ENCODE measurements around the gene CTXN2. TPM values are rescaled to one million over a fixed set of nuclear protein-coding genes. Genes with fewer than 3 reads are reported as not detected.

CTXN2 gene
- total and polyA plus RNA-seq, 10 of the 15 experiments (the other 5 are each of a cell fraction or from before 2014, with no cell fraction given), result 0.01 to 0.09 TPM; not detected in 8

- RAD21 ChIA-PET (ENCODE audit: unreplicated experiment), result no interaction called here
- no peak for DNase-seq (ENCODE audit: low read depth, low spot score)
- BruUV-seq (replicated peaks), result no TSS peak
- no peaks in the 10 kb centered on the region for H3K9me3 ChIP-seq (replicated peaks; ENCODE audit: control insufficient read depth, insufficient read depth, low read length)
- SMC1A ChIA-PET (ENCODE audit: uncharacterized antibody, unreplicated experiment), result no interaction called here
- H3K27ac ChIP-seq (ENCODE audit: control insufficient read depth, insufficient read depth), result no peak overlapping the region
- TF ChIP-seq POLR2AphosphoS5 (IDR thresholded peaks at IDR 0.05; ENCODE audit: low read length), result no peak
- TF ChIP-seq IRF5 (IDR thresholded peaks at IDR 0.05; ENCODE audit: borderline replicate concordance), result no peak
- no peak for TF ChIP-seq MTA2 (IDR thresholded peaks at IDR 0.05; ENCODE audit: low read depth)
- TF ChIP-seq SMC3 (IDR thresholded peaks at IDR 0.05; ENCODE audit: borderline replicate concordance, low read length), result no peak
- no peaks in the 10 kb centered on the region; a peak in 2 of 4 replicates for H3K27me3 ChIP-seq (replicated peaks in 1 of 2; ENCODE audit: control insufficient read depth in 2 of 2, insufficient read depth in 2 of 2, low read length in 1 of 2)
- no peak overlapping the region for H3K4me2 ChIP-seq (ENCODE audit: control insufficient read depth, insufficient read depth)
- intact Hi-C loops (cut with micrococcal nuclease; ENCODE audit: unreplicated experiment), result no loop called here
- H3K79me2 ChIP-seq (ENCODE audit: control insufficient read depth, insufficient read depth, low read length), result no peaks in the 10 kb centered on the region
- WGBS (ENCODE audit: insufficient coverage, insufficient replicate concordance, low lambda C conversion rate, missing lambda C conversion rate), result 0% methylated on average over 1 of the region's 1 CpG
- H3K4me1 ChIP-seq (ENCODE audit: control insufficient read depth, insufficient read depth, low read length), result no peaks in the 10 kb centered on the region
- no peak for FAIRE-seq
- H2AFZ ChIP-seq (ENCODE audit: control insufficient read depth, low read depth, low read length), result no peak overlapping the region
- no peak overlapping the region for H3K9ac ChIP-seq (ENCODE audit: control insufficient read depth, insufficient read depth, low read length)
- in situ Hi-C loops (cut with MboI), result no loop called here
- no peak for ATAC-seq
- CTCF ChIA-PET, result no interaction called here
- POLR2A ChIA-PET, result no interaction called here
- no peak overlapping the region for H3K4me3 ChIP-seq
- H3K36me3 ChIP-seq (ENCODE audit: control insufficient read depth in 2 of 2, insufficient read depth in 2 of 2, low read length in 1 of 2), result no peaks in the 10 kb centered on the region
- H4K20me1 ChIP-seq (ENCODE audit: control insufficient read depth, insufficient read depth), result no peaks in the 10 kb centered on the region
Measured at GRCh38 chr15:48222627-48223026, 31.2 kb downstream of the CTXN2 start.

- Histone ChIP-seq H3K27ac (ENCODE audit: control insufficient read depth, insufficient read depth) (no peak overlapping the region), H3K4me3 (no peak overlapping the region), H3K9me3 (replicated peaks; ENCODE audit: control insufficient read depth, insufficient read depth, low read length) (no peaks in the 10 kb centered on the region), H3K79me2 (ENCODE audit: control insufficient read depth, insufficient read depth, low read length) (no peaks in the 10 kb centered on the region), H3K4me1 (ENCODE audit: control insufficient read depth, insufficient read depth, low read length) (no peaks in the 10 kb centered on the region), H3K4me2 (ENCODE audit: control insufficient read depth, insufficient read depth) (no peak overlapping the region), H3K9ac (ENCODE audit: control insufficient read depth, insufficient read depth, low read length) (no peak overlapping the region), H3K27me3 (replicated peaks in 1 of 2; ENCODE audit: control insufficient read depth in 2 of 2, insufficient read depth in 2 of 2, low read length in 1 of 2) (no peaks in the 10 kb centered on the region; a peak in 1 of 4 replicates), H4K20me1 (ENCODE audit: control insufficient read depth, insufficient read depth) (no peaks in the 10 kb centered on the region), H2AFZ (ENCODE audit: control insufficient read depth, low read depth, low read length) (no peak overlapping the region), H3K36me3 (ENCODE audit: control insufficient read depth in 2 of 2, insufficient read depth in 2 of 2, low read length in 1 of 2) (no peaks in the 10 kb centered on the region)
- CTCF ChIA-PET, result no interaction called here
- in situ Hi-C loops (cut with MboI), result no loop called here
- BruUV-seq (replicated peaks), result no TSS peak
- FAIRE-seq, result no peak
- intact Hi-C loops (cut with micrococcal nuclease; ENCODE audit: unreplicated experiment), result no loop called here
- WGBS (ENCODE audit: insufficient coverage, insufficient replicate concordance, low lambda C conversion rate, missing lambda C conversion rate), result 10% methylated on average over 3 of the region's 3 CpGs
- no peak for DNase-seq (ENCODE audit: low read depth, low spot score)
- POLR2A ChIA-PET, result no interaction called here
- ATAC-seq, result no peak
- SMC1A ChIA-PET (ENCODE audit: uncharacterized antibody, unreplicated experiment), result no interaction called here
- RAD21 ChIA-PET (ENCODE audit: unreplicated experiment), result no interaction called here
- TF ChIP-seq KLF5 (IDR thresholded peaks at IDR 0.05; ENCODE audit: partially characterized antibody) (no peak), CBX5 (IDR thresholded peaks at IDR 0.05; ENCODE audit: low read depth) (no peak), SMC3 (IDR thresholded peaks at IDR 0.05; ENCODE audit: borderline replicate concordance, low read length) (no peak), ZNF207 (IDR thresholded peaks at IDR 0.05; ENCODE audit: borderline replicate concordance) (no peak), ZNF274 (IDR thresholded peaks at IDR 0.05; ENCODE audit: insufficient read depth, insufficient read length) (no peak), BCL11A (IDR thresholded peaks at IDR 0.05; ENCODE audit: low read depth, low read length) (no peak), REST (IDR thresholded peaks at IDR 0.05; ENCODE audit: low read depth, low read length) (no peak), JUNB (IDR thresholded peaks at IDR 0.05) (no peak), NFIC (IDR thresholded peaks at IDR 0.05; ENCODE audit: low read depth, low read length) (no peak), ZNF24 (IDR thresholded peaks at IDR 0.05) (no peak), TCF12 (IDR thresholded peaks at IDR 0.05; ENCODE audit: low read depth, low read length) (no peak), ZNF384 (IDR thresholded peaks at IDR 0.05; ENCODE audit: borderline replicate concordance, low read depth, low read length) (no peak), TBL1XR1 (IDR thresholded peaks at IDR 0.05; ENCODE audit: low read depth, low read length) (no peak)
Measured at GRCh38 chr15:48225771-48226170, 34.3 kb downstream of the CTXN2 start.
